Vagina (tissue), 2 donors: Measurements from ENCODE around the gene DPYSL4. TPM values are rescaled to one million over a fixed set of nuclear protein-coding genes. Genes with fewer than 3 reads are reported as not detected.

ENCODE experiments used
- DNase-seq, 2 donors: peaks; one replicate each; pipeline ENCODE4 v3.0.0-alpha.2; 2017; ENCODE audit errors: extremely low spot score in 2 of 2
- H3K27ac ChIP-seq: fragments of 200-600 bp; sonication (generic); one replicate; pipeline ENCODE4 v1.5.1; 2019
- H3K27me3 ChIP-seq: fragments of 200-600 bp; sonication (generic); one replicate; pipeline ENCODE4 v1.5.1; 2019
- H3K36me3 ChIP-seq, 2 donors: fragments of 200-600 bp; sonication (generic); one replicate each; pipeline ENCODE4 v1.5.1; 2017 to 2019
- H3K4me1 ChIP-seq: fragments of 200-600 bp; sonication (generic); one replicate; pipeline ENCODE4 v1.5.1; 2019
- H3K4me3 ChIP-seq, 2 donors: fragments of 200-600 bp; sonication (generic); 1 replicate in 1 of 2; 2 replicates in 1 of 2; pipeline ENCODE4 v1.5.1; 2016 to 2019
- H3K9me3 ChIP-seq: fragments of 200-600 bp; sonication (generic); one replicate; pipeline ENCODE4 v1.5.1; 2019
- POLR2A ChIP-seq, 2 donors: fragments of 450-650 bp; IDR thresholded peaks; one replicate each; pipeline ENCODE4 v1.6.1; 2017; ENCODE audit warnings: antibody characterized with exemption in 2 of 2, mild to moderate bottlenecking in 2 of 2, moderate library complexity in 2 of 2
- POLR2AphosphoS5 ChIP-seq, 2 donors: sonication (generic); formaldehyde crosslinking; IDR thresholded peaks; one replicate each; pipeline ENCODE4 v1.9.0; 2017; ENCODE audit warnings: antibody characterized with exemption in 2 of 2, mild to moderate bottlenecking in 2 of 2, low read depth in 1 of 2; ENCODE audit not compliant: insufficient read depth in 1 of 2
- intact Hi-C: fragments of 100-400 bp; cut with DNase I; formaldehyde crosslinking; loops from one replicate; pipeline ENCODE4 v1.15.1; 2023
- total RNA-seq: library from RNA; depleted of rRNA; stranded (reverse); fragments of >200 nt; gene quantifications from one replicate; pipeline ENCODE4 v1.2.3, GENCODE V29; 2016
- TF ChIP-seq, protein P1 (sequence below), 3 experiments: fragments of 450-650 bp in 2 of 3; fragments of 200-600 bp in 1 of 3; sonication (generic) in 1 of 3; IDR thresholded peaks; one replicate each; pipeline ENCODE4 v1.5.1; 2017 to 2019; ENCODE audit warnings: antibody characterized with exemption in 3 of 3, mild to moderate bottlenecking in 2 of 3, moderate library complexity in 2 of 3

The DPYSL4 gene
- total RNA-seq, 1 donor from 2014 or later: 0.49 TPM

DNA sequence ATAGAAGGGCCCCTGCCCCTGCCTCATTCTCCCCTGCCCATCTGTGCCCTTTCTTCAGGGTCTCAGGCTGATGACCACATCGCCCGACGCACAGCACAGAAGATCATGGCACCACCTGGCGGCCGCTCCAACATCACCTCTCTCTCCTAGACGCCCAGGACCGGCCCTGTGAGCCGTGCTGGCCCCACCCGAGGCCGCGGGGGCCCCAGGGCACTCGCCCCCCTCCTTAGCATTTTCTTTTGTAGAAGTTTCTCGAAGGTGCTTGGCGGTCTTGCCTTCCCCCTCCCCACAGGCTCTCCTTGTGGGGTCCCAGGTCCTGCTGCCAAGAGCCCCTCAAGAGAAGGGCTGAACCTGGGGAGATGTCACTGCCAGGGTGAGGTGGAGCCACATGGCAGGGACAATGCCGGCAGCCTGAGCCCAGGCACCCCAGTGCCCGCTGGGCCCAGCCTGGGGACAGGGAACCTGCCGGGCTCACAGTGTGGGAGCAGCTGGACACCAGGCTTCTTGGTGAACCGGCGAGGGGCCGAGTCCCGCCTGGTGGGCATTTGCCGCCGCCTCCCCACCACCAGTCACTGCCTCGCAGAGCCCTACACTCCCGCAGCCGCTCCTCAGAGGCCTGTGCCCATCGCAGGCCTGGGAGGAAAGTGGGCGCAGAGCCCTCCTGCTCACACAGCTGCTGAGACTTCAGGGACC, 18.2 kb downstream of the DPYSL4 start:
- Histone ChIP-seq H3K9me3 (no peaks in the 10 kb centered on the region), H3K4me1 (no peaks in the 10 kb centered on the region), H3K4me3 (no peak overlapping the region), H3K36me3 (no peaks in the 10 kb centered on the region), H3K27ac (no peak overlapping the region), H3K27me3 (no peaks in the 10 kb centered on the region)
- DNase-seq: no peak
- intact Hi-C loops: no loop called here
- TF ChIP-seq, protein P1, sequence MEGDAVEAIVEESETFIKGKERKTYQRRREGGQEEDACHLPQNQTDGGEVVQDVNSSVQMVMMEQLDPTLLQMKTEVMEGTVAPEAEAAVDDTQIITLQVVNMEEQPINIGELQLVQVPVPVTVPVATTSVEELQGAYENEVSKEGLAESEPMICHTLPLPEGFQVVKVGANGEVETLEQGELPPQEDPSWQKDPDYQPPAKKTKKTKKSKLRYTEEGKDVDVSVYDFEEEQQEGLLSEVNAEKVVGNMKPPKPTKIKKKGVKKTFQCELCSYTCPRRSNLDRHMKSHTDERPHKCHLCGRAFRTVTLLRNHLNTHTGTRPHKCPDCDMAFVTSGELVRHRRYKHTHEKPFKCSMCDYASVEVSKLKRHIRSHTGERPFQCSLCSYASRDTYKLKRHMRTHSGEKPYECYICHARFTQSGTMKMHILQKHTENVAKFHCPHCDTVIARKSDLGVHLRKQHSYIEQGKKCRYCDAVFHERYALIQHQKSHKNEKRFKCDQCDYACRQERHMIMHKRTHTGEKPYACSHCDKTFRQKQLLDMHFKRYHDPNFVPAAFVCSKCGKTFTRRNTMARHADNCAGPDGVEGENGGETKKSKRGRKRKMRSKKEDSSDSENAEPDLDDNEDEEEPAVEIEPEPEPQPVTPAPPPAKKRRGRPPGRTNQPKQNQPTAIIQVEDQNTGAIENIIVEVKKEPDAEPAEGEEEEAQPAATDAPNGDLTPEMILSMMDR (IDR thresholded peaks at IDR 0.05): no peak
- TF ChIP-seq POLR2AphosphoS5 (IDR thresholded peaks at IDR 0.05; ENCODE audit: insufficient read depth in 1 of 2, low read depth in 1 of 2) (no peak), POLR2A (IDR thresholded peaks at IDR 0.05) (no peak)

DNA sequence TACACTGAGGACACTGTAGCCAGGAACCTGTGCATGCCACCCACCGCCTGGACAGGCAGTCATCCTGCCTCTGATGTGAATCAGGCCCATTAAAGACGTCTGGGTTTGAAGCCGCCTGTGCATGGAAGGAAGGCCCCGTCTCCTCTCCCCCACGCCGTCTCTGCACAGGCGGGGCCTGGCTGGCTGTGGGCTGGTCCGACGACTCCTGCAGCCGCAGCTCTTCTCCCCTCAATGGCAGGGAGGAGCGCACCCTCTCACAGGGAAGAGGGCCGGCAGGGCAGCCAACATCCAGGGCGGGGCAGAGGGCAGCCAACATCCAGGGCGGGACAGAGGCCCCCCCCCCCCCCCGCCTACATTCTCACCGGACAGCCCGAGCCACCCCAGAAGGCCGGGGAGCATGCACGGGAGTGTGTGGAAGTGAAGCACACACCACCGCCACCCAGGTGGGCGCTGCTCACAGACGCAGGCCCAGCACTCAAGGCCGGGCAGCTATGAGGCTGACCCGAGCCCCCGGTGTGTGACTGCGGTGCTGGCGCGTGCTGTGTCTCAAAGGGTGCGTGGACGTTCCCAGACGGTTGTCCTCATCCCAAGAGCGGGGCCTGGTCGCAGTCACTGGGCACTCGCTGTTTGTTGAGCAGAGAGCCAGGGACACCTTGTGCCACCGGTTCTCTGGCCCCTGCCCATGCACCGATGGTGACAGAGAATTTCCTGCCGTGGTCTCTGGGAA, 19.1 kb downstream of the DPYSL4 start:
- Histone ChIP-seq H3K4me1 (no peaks in the 10 kb centered on the region), H3K4me3 (no peak overlapping the region), H3K36me3 (no peaks in the 10 kb centered on the region), H3K27ac (no peak overlapping the region), H3K27me3 (no peaks in the 10 kb centered on the region), H3K9me3 (no peaks in the 10 kb centered on the region)
- TF ChIP-seq POLR2A (IDR thresholded peaks at IDR 0.05) (no peak), POLR2AphosphoS5 (IDR thresholded peaks at IDR 0.05; ENCODE audit: insufficient read depth in 1 of 2, low read depth in 1 of 2) (no peak)
- TF ChIP-seq, protein P1 (IDR thresholded peaks at IDR 0.05): no peak
- DNase-seq: no peak
- intact Hi-C loops: no loop called here

- Histone ChIP-seq H3K36me3 (no peaks in the 10 kb centered on the region), H3K9me3 (no peaks in the 10 kb centered on the region), H3K27me3 (no peaks in the 10 kb centered on the region), H3K4me1 (no peaks in the 10 kb centered on the region), H3K4me3 (no peak overlapping the region), H3K27ac (no peak overlapping the region)
- TF ChIP-seq POLR2AphosphoS5 (IDR thresholded peaks at IDR 0.05; ENCODE audit: insufficient read depth in 1 of 2, low read depth in 1 of 2) (no peak), POLR2A (IDR thresholded peaks at IDR 0.05) (no peak)
- TF ChIP-seq, protein P1 (IDR thresholded peaks at IDR 0.05): no peak
- intact Hi-C loops: no loop called here
- no peak for DNase-seq
Measured at GRCh38 chr10:132206377-132206745, 19.6 kb downstream of the DPYSL4 start.

DNA sequence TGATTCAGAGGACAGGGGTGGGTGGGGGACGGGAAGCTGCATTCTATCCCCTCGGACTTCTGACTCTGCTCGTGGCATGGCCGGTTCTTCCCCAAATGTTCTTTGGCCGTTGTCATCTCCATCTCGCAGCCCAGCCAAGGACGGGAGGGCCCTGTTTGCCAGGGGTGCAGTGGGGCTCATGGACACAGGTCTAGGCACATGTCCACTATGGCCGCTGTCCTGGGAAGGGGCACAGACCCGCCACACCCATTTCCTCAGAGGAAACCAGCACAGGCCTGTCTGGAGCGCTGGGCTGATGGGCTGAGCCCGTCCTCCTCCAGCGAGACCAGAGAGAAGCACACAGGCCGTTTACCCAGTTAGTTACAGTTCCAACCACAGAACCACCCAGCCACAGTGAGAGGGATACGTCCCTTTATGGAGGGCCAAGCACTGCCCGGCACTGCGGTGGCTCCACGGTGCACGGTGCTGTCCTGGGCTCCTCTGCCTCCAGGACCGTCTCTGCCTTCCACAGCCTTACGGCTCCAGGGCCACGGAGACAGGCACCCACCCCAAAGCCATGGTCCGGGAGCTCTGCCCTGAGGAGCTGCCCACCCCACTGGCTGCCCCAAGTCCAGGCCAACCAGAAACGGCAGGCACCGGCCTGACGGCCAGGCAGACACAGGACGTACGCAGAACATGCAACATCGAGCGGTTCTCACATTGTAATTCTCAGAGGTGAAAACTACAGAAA, 20.2 kb downstream of the DPYSL4 start:
- Histone ChIP-seq H3K27ac (no peak overlapping the region), H3K9me3 (no peaks in the 10 kb centered on the region), H3K36me3 (no peaks in the 10 kb centered on the region), H3K4me3 (no peak overlapping the region), H3K4me1 (no peaks in the 10 kb centered on the region), H3K27me3 (no peaks in the 10 kb centered on the region)
- intact Hi-C loops: loop anchor here (1.0 kb wide), 1 partner anchor 39 kb away; no protein-coding TSS in a partner anchor
- DNase-seq: no peak
- TF ChIP-seq POLR2AphosphoS5 (IDR thresholded peaks at IDR 0.05; ENCODE audit: insufficient read depth in 1 of 2, low read depth in 1 of 2) (no peak), POLR2A (IDR thresholded peaks at IDR 0.05) (no peak)
- TF ChIP-seq, protein P1 (IDR thresholded peaks at IDR 0.05): no peak
